HG03439 (cell line): Measurements from ENCODE around the gene REXO1.
"Not testable (repeated sequence)": the region's sequence is repeated elsewhere in the genome, so short reads cannot be mapped to it uniquely, and the experiment has no call there.

Source experiments
- ATAC-seq: cut with Tn5 transposase; IDR thresholded peaks from one replicate; pipeline ENCODE4 v1.9.1; 2021; ENCODE audit warnings: mild to moderate bottlenecking, moderate library complexity; ENCODE audit not compliant: unreplicated experiment

The REXO1 gene

DNA sequence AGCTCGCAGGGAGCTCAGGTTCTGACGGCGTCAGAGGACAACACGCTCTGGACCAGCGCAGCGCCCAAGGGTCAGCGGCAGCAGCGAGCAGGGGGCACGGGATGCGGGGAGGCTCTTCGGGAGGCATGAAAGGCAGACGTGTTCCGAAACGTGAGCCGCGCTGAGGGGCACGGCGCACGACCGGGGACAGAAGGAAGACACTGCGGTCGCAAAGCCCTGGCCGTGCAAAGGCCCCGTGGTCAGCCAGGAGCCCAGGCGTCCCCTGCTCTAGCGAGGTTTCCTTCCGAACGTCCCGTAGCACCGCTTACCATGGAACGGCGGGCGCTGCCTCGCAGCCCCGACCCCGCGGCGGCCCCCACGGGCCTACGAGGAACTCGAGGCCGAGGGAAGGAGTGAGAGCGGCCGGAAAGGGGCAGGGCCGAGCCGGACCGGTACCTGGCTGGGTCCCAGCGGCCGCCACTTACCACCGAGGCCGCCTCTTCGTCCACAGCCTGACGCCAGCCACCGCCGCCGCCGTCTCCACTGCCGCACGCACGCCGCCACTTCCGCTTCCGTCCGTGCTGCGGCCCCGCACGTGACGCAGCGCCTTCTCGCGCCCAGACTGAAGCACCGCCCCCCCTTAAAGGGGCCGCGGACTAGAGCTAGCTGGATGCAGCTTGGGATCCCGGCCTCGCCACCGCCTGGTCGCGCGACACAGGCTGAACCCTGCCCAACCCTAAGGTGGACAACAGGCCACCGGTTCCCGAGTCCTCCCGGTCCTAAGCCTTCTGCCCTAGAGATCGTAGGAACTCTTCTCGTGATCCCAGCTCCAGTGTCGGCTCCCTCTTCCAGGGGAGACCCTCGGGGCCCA, 27.6 kb upstream of the REXO1 start:
- peak; percentile 83 for ATAC-seq

- ATAC-seq = not testable (repeated sequence)
Measured at GRCh38 chr19:1875265-1875645, 27.0 kb upstream of the REXO1 start.

GRCh38 chr19:1874554-1875185, 26.4 kb upstream of the REXO1 start:
- no peak for ATAC-seq

GRCh38 chr19:1873524-1874473, 25.5 kb upstream of the REXO1 start:
- no peak for ATAC-seq

DNA sequence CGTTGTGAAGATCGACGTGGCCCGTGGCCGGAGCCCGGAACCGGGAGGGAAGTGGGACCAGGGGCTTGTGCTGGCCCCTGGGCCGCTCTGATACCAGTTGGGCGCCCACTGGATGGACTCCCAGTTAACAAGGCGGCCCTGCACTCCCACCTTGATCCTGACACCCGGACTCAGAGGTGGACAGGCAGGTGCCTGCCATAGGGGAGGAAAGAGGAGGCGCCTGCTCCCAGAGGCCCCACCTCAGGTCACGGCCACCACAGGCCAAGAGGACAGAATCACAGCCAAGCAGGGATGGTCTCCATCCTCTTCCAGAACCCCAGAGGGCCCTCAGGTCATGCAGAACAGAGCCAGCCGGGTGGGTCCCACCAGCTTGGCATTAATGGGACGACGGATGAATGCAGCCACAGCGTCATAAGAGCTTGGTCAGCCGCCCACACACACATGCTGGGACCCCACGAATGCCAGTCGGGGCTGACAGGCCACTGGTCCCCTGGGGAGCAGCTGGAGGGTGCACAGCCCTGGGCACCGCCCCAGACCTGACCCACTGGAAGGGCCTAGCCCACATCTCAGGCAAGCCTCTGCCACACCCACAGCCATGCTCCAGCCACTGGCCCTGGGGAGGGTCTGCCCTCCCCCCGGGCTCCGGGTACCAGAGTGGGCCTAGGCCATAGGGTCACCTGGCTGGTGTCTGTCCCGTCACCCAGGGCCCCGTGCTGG, 24.7 kb upstream of the REXO1 start:
- no peak for ATAC-seq

DNA sequence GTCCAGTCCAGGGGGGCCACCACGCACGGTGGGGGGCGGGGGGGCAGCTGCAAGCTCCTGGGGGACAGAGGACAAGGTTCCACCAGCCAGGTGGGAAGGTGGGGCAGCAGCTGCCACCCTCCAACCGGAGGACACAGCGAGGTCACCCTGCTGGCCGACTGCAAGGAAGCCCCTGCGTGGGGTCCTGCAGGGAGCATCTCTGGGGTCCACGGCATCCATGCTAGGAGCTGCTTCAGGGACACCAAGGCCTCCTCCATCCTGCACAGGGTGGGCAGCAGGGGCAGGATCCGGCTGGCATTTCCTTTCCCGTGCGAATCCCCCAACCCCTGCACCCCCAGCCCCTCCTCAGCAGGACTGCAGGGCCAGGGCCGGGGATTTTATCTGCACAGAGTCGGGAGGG, 23.3 kb upstream of the REXO1 start:
- no peak for ATAC-seq

GRCh38 chr19:1871140-1871597, 22.9 kb upstream of the REXO1 start:
- ATAC-seq = no peak

- no peak for ATAC-seq
Measured at GRCh38 chr19:1868971-1869370, 20.7 kb upstream of the REXO1 start.

- ATAC-seq = no peak
Measured at GRCh38 chr19:1867349-1867724, 19.1 kb upstream of the REXO1 start.

DNA sequence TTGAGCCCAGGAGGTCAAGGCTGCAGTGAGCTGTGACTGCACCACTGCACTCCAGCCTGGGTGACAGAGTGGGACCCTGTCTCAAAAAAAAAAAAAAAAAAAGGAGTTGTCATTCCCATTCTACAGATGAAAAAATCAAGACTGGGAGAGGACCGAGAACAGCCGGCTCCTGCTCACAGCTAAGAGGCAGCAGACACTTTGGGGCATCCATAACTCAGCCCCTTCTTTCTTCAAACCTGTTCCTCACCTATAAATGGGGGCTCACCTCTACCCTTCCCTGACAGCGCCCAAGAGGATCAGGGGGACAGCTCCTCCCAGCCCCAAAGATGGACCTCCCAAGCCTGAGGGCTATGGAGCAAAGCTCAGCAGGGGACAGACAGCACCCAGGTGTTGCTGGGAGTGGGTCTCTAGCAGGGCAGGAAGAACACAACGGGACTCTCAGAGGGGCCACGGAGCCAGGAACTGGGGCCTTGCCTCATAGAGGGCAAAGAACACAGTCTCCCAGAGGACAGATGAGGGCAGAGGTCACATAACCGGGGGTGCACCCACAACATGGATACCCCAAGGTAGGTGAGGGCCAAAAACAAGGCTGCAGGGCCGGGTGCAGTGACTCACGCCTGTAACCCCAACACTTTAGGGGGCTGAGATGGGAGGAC, 18.5 kb upstream of the REXO1 start:
- no peak for ATAC-seq

- no peak for ATAC-seq
Measured at GRCh38 chr19:1865172-1866010, 17.1 kb upstream of the REXO1 start.

- ATAC-seq = peak; percentile 32
Measured at GRCh38 chr19:1864480-1865171, 16.3 kb upstream of the REXO1 start.

DNA sequence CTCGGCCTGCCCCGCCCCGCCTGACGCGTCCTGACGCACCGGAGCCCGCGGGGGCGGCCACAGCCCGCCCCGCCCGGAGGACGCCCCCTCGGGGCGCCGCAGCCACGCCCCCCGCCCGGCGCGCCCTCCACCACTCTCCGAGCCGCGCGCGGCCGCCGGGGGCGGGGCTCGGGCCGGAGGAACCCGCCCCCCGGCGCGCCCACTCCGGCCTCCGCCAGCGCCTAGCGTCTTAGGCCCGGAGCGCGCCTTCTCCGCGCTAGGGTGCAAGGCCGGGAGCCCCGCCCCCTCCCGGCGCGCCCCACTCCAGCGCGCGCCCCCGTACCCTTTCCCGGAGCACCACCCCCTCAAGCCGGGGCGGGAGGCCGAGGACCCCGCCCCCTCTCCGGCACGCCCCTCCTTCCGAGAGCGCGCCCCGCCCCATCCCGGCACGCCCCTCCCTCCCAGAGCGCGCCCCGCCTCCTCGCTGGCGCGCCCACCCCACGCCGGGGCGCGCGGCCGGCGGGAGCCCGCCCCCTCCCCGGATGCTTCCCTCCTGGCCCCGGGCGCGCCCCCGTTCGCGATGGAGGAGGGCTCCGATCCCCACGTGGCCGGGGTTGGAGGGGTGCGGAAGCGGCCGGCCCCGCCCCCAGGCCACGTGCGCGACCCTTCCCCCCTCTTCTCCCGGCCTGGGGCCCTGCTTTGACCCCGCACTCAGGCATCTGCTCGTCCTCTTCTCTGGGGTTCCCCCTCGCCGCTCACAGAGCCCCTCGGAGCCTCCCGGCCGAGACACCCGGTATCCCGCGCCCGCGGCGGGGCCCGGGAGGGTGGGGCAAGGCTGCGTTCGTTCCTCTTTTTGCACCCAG, 15.6 kb upstream of the REXO1 start:
- peak; percentile 51 for ATAC-seq

DNA sequence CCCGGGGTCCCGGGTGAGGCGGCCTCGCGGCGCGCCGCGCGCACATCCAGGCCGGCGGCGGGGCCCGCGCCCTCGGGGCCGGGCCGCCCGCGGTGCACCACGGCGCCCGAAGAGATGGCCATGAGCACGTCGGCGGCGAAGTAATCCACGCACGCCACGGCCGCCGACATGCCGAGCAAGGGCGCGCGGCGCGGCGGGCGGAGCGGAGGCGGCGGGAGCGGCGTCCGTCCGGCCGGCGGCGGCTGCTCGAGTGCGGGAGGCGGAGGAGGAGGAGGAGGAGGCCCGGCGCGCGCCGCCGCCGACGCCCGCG, 15.0 kb upstream of the REXO1 start, which contains the start of gene KLF16:
KLF16 (minus strand) TSS at position 252 of the 310 bp plus-strand sequence; CDS start at position 170, 82 bp downstream.
- no peak for ATAC-seq

- no peak for ATAC-seq
Measured at GRCh38 chr19:1862424-1863327, 14.4 kb upstream of the REXO1 start.

- no peak for ATAC-seq
Measured at GRCh38 chr19:1862068-1862423, 13.8 kb upstream of the REXO1 start.

DNA sequence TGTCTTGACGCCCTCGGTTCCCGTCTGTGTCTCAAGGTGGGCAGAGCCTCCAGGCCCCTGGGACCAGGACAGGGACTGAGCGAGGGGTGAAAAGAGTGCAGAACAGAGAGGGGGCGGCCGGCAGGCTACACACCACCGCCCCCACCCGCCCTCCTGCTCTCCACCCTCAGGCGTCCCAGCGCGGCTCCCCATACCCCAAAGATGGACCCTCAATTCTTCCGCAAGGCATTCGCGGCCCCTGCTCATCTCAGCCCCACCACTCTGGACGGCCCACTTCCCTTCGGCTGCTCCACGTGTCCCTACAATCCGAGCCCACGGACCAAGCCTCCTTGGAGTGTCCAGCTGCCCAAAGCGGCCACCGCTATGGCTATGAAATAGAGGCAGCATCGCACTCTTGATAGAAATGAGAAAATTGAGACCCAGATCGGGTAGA, 13.3 kb upstream of the REXO1 start:
- ATAC-seq = no peak
